ENCODE measurements around the gene NOVA2. TPM values are rescaled to one million over a fixed set of nuclear protein-coding genes. Genes with fewer than 3 reads are reported as not detected.
A peak's percentile ranks its signal among the peaks of the same experiment; 100 is the strongest.

NOVA2 gene
- polyA plus RNA-seq, 1 of the 3 experiments (the other 2 are of a cell fraction) = 1.9 TPM

- Histone ChIP-seq H4K20me1 (ENCODE audit: insufficient read depth) (peaks cover 34% of the 10 kb centered on the region), H3K9ac (no peak overlapping the region), H3F3A (replicated peaks; ENCODE audit: insufficient read depth) (peaks cover 20% of the 10 kb centered on the region), H3K4me2 (peak overlapping the region; percentile 89), H3K79me2 (ENCODE audit: insufficient read depth) (no peaks in the 10 kb centered on the region), H3K9me3 (no peaks in the 10 kb centered on the region), H3K36me3 (replicated peaks in 1 of 2; ENCODE audit: control insufficient read depth in 1 of 2, insufficient read depth in 2 of 2, low read length in 1 of 2) (no peaks in the 10 kb centered on the region), H3K9me2 (no peaks in the 10 kb centered on the region), H2AFZ (ENCODE audit: low read depth) (peak overlapping the region; percentile 47; the same call in 1 of the 2 replicates), H3K4me1 (ENCODE audit: control insufficient read depth in 1 of 2, insufficient read depth in 2 of 2, low read depth in 1 of 2, low read length in 1 of 2) (peaks cover 0 to 22% of the 10 kb centered on the region in 2 experiments; a peak in 2 of 4 replicates), H3K27ac (ENCODE audit: low read depth in 2 of 2, low read length in 1 of 2) (no peak overlapping the region), H3K27me3 (ENCODE audit: insufficient read depth) (no peaks in the 10 kb centered on the region), H3K4me3 (ENCODE audit: low read depth in 2 of 2, low read length in 1 of 2) (peak overlapping the region; percentile 57 to 68)
- DNase-seq = peak; percentile 94
- 4% methylated on average over 28 of the region's 48 CpGs for WGBS (ENCODE audit: low lambda C conversion rate)
- POLR2A ChIA-PET = no interaction called here
- CTCF ChIA-PET = interaction anchor here (0.5 to 5.1 kb wide), 35 partner anchors 9 to 658 kb away, joined by 3 to 82 read pairs (median 4); partner anchors contain the start of genes CCDC61, IGFL1 and IGFL4
- no peak for TF ChIP-seq REST (IDR thresholded peaks at IDR 0.05; ENCODE audit: low read depth, low read length)
- TF ChIP-seq, protein P1, sequence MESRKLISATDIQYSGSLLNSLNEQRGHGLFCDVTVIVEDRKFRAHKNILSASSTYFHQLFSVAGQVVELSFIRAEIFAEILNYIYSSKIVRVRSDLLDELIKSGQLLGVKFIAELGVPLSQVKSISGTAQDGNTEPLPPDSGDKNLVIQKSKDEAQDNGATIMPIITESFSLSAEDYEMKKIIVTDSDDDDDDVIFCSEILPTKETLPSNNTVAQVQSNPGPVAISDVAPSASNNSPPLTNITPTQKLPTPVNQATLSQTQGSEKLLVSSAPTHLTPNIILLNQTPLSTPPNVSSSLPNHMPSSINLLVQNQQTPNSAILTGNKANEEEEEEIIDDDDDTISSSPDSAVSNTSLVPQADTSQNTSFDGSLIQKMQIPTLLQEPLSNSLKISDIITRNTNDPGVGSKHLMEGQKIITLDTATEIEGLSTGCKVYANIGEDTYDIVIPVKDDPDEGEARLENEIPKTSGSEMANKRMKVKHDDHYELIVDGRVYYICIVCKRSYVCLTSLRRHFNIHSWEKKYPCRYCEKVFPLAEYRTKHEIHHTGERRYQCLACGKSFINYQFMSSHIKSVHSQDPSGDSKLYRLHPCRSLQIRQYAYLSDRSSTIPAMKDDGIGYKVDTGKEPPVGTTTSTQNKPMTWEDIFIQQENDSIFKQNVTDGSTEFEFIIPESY (IDR thresholded peaks at IDR 0.05; ENCODE audit: borderline replicate concordance, low read depth) = no peak
- no peak for TF ChIP-seq YY1 (IDR thresholded peaks at IDR 0.05; ENCODE audit: low read depth)
- no peak for TF ChIP-seq ELF1 (IDR thresholded peaks at IDR 0.05)
- TF ChIP-seq MXI1 (IDR thresholded peaks at IDR 0.05; ENCODE audit: low read depth, low read length) = 0 out of 2 replicates have a peak, but pooled peaks have one; percentile 27
- TF ChIP-seq, protein P2, sequence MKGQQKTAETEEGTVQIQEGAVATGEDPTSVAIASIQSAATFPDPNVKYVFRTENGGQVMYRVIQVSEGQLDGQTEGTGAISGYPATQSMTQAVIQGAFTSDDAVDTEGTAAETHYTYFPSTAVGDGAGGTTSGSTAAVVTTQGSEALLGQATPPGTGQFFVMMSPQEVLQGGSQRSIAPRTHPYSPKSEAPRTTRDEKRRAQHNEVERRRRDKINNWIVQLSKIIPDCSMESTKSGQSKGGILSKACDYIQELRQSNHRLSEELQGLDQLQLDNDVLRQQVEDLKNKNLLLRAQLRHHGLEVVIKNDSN (IDR thresholded peaks at IDR 0.05; ENCODE audit: borderline replicate concordance, low read depth) = no peak
- TF ChIP-seq, protein P3, sequence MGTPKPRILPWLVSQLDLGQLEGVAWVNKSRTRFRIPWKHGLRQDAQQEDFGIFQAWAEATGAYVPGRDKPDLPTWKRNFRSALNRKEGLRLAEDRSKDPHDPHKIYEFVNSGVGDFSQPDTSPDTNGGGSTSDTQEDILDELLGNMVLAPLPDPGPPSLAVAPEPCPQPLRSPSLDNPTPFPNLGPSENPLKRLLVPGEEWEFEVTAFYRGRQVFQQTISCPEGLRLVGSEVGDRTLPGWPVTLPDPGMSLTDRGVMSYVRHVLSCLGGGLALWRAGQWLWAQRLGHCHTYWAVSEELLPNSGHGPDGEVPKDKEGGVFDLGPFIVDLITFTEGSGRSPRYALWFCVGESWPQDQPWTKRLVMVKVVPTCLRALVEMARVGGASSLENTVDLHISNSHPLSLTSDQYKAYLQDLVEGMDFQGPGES (IDR thresholded peaks at IDR 0.05; ENCODE audit: low read depth, low read length) = no peak
- TF ChIP-seq SMC3 (IDR thresholded peaks at IDR 0.05; ENCODE audit: low read depth, low read length) = peak; percentile 53
- peak; percentile 46 for TF ChIP-seq RAD21 (IDR thresholded peaks at IDR 0.05; ENCODE audit: low read length)
- TF ChIP-seq RCOR1 (IDR thresholded peaks at IDR 0.05; ENCODE audit: low read length) = no peak
- no peak for TF ChIP-seq GATA2 (CRISPR knock-in tag; IDR thresholded peaks at IDR 0.05)
- TF ChIP-seq, protein P4, sequence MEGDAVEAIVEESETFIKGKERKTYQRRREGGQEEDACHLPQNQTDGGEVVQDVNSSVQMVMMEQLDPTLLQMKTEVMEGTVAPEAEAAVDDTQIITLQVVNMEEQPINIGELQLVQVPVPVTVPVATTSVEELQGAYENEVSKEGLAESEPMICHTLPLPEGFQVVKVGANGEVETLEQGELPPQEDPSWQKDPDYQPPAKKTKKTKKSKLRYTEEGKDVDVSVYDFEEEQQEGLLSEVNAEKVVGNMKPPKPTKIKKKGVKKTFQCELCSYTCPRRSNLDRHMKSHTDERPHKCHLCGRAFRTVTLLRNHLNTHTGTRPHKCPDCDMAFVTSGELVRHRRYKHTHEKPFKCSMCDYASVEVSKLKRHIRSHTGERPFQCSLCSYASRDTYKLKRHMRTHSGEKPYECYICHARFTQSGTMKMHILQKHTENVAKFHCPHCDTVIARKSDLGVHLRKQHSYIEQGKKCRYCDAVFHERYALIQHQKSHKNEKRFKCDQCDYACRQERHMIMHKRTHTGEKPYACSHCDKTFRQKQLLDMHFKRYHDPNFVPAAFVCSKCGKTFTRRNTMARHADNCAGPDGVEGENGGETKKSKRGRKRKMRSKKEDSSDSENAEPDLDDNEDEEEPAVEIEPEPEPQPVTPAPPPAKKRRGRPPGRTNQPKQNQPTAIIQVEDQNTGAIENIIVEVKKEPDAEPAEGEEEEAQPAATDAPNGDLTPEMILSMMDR (IDR thresholded peaks at IDR 0.05) = peak; percentile 65
- TF ChIP-seq GABPA (IDR thresholded peaks at IDR 0.05; ENCODE audit: low read depth) = no peak
- no peak for TF ChIP-seq TEAD4 (IDR thresholded peaks at IDR 0.05; ENCODE audit: borderline replicate concordance, insufficient read depth)
- TF ChIP-seq EZH2phosphoT487 (IDR thresholded peaks at IDR 0.05; ENCODE audit: borderline replicate concordance, low read depth) = no peak
- TF ChIP-seq FOXJ3 (CRISPR knock-in tag; IDR thresholded peaks at IDR 0.05) = no peak
- TF ChIP-seq FOXM1 (IDR thresholded peaks at IDR 0.05; ENCODE audit: low read depth) = no peak
- no peak for TF ChIP-seq FOSL2 (IDR thresholded peaks at IDR 0.05; ENCODE audit: borderline replicate concordance, low read depth)
These were observed 42.9 kb upstream of the NOVA2 start for GRCh38 chr19:46016426-46017094.
